Measurements from ENCODE around the gene ZBTB21. TPM values are rescaled to one million over a fixed set of nuclear protein-coding genes. Genes with fewer than 3 reads are reported as not detected.
"Not testable (repeated sequence)": the region's sequence is repeated elsewhere in the genome, so short reads cannot be mapped to it uniquely, and the experiment has no call there.

The ZBTB21 gene
- total and polyA plus RNA-seq, 8 donors: 1.9 to 18.7 (median 4.8) TPM

GRCh38 chr21:42001781-42002180, 8.4 kb downstream of the ZBTB21 start:
- no peak for DNase-seq
- Histone ChIP-seq H3K4me3 (no peak overlapping the region), H3K27ac (no peak overlapping the region), H3K4me1 (peaks cover 0 to 7% (median 0%) of the 10 kb centered on the region in 4 donors), H3K27me3 (no peaks in the 10 kb centered on the region), H3K9me3 (no peaks in the 10 kb centered on the region), H3K36me3 (peaks cover 0 to 31% (median 23%) of the 10 kb centered on the region in 4 donors)
- no peak for TF ChIP-seq EP300 (IDR thresholded peaks at IDR 0.05)
- TF ChIP-seq CTCF (IDR thresholded peaks at IDR 0.05): no peak
- TF ChIP-seq POLR2A (IDR thresholded peaks at IDR 0.05): no peak
- TF ChIP-seq POLR2AphosphoS5 (IDR thresholded peaks at IDR 0.05): no peak
- intact Hi-C loops (cut with DNase I; ENCODE audit: low total_unique reads): no loop called here
- 87 to 97% (median 94%) methylated on average over 2 of the region's 2 CpGs for WGBS, 5 donors

GRCh38 chr21:42000908-42001307, 9.3 kb downstream of the ZBTB21 start:
- TF ChIP-seq POLR2AphosphoS5 (IDR thresholded peaks at IDR 0.05) (no peak), EP300 (IDR thresholded peaks at IDR 0.05) (no peak), POLR2A (IDR thresholded peaks at IDR 0.05) (no peak), CTCF (IDR thresholded peaks at IDR 0.05) (no peak)
- 85 to 93% (median 92%) methylated on average over 4 of the region's 4 CpGs for WGBS, 5 donors
- Histone ChIP-seq H3K9me3 (no peaks in the 10 kb centered on the region), H3K36me3 (peaks cover 0 to 36% (median 29%) of the 10 kb centered on the region in 4 donors), H3K4me1 (peaks cover 0 to 7% (median 0%) of the 10 kb centered on the region in 4 donors), H3K27ac (no peak overlapping the region), H3K4me3 (no peak overlapping the region), H3K27me3 (no peaks in the 10 kb centered on the region)
- intact Hi-C loops (cut with DNase I; ENCODE audit: low total_unique reads): no loop called here
- no peak for DNase-seq

- no peaks in the 10 kb centered on the region for H3K27me3 ChIP-seq
- intact Hi-C loops (cut with DNase I; ENCODE audit: low total_unique reads): no loop called here
- H3K4me1 ChIP-seq: peaks cover 0 to under 1% (median 0%) of the 10 kb centered on the region in 4 donors
- no peak overlapping the region for H3K4me3 ChIP-seq
- H3K27ac ChIP-seq: no peak overlapping the region
- WGBS, 5 donors: 96 to 100% (median 97%) methylated on average over 1 of the region's 1 CpG
- DNase-seq: no peak
- peaks cover 4 to 57% (median 49%) of the 10 kb centered on the region in 4 donors for H3K36me3 ChIP-seq
- H3K9me3 ChIP-seq: peaks cover 0 to 6% (median 3%) of the 10 kb centered on the region in 4 donors
- TF ChIP-seq POLR2AphosphoS5 (IDR thresholded peaks at IDR 0.05) (no peak), CTCF (IDR thresholded peaks at IDR 0.05) (no peak), EP300 (IDR thresholded peaks at IDR 0.05) (no peak), POLR2A (IDR thresholded peaks at IDR 0.05) (no peak)
These were observed 12.5 kb downstream of the ZBTB21 start for GRCh38 chr21:41997657-41998056.

- H3K36me3 ChIP-seq: peaks cover 20 to 61% (median 54%) of the 10 kb centered on the region in 4 donors
- intact Hi-C loops (cut with DNase I; ENCODE audit: low total_unique reads): no loop called here
- H3K4me3 ChIP-seq: no peak overlapping the region
- WGBS, 5 donors: 96 to 99% (median 97%) methylated on average over 2 to 3 of the region's 3 CpGs
- H3K27me3 ChIP-seq: no peaks in the 10 kb centered on the region
- H3K9me3 ChIP-seq: peaks cover 0 to 6% (median 3%) of the 10 kb centered on the region in 4 donors
- H3K27ac ChIP-seq: no peak overlapping the region
- no peak for DNase-seq
- TF ChIP-seq POLR2AphosphoS5 (IDR thresholded peaks at IDR 0.05) (no peak), CTCF (IDR thresholded peaks at IDR 0.05) (no peak), EP300 (IDR thresholded peaks at IDR 0.05) (no peak), POLR2A (IDR thresholded peaks at IDR 0.05) (no peak)
- no peaks in the 10 kb centered on the region for H3K4me1 ChIP-seq
These were observed 14.6 kb downstream of the ZBTB21 start for GRCh38 chr21:41995577-41995976.

- H3K27ac ChIP-seq; H3K9me3 ChIP-seq; DNase-seq; H3K4me3 ChIP-seq; H3K27me3 ChIP-seq; intact Hi-C loops (cut with DNase I; ENCODE audit: low total_unique reads); H3K4me1 ChIP-seq: not testable (repeated sequence)
- H3K36me3 ChIP-seq: peaks cover 20 to 59% (median 47%) of the 10 kb centered on the region in 4 donors
- WGBS, 5 donors: 61 to 97% (median 92%) methylated on average over 5 of the region's 5 CpGs
These were observed 15.5 kb downstream of the ZBTB21 start for GRCh38 chr21:41994613-41995012.

All from stomach (tissue), 9 donors.